NCI-H446 treated with DMSO at 0.1 percent for 48 hours (cell line): ENCODE data around the gene MYZAP.
"Not testable (repeated sequence)": the region's sequence is repeated elsewhere in the genome, so short reads cannot be mapped to it uniquely, and the experiment has no call there.

ENCODE experiments used
- DNase-seq: peaks from one replicate; lab custom pipeline; 2025; lab: John Stamatoyannopoulos, UW

Gene MYZAP

GRCh38 chr15:57595011-57595866 lies 3.5 kb downstream of the MYZAP start:
- no peak for DNase-seq

- DNase-seq = no peak
Measured at GRCh38 chr15:57596301-57596855, 4.7 kb downstream of the MYZAP start.

DNA sequence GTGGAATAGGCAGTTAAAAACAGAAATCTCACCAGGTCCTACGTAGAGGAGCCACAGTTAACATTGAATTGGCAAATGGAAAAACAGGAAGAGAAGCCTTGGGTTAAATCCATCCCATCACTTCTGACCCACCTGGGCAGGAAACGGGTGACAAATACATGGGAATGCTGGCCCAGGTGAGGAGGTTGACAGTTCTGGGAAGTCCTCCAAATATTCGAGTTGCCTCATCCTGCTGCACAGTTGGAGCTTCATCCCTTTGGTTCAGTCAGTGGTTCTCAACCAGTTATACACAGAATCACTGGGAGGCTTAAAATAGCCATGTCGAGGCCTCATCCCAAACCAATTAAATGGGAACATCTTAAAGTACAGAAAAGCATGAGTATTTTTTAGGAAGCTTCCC lies 5.3 kb downstream of the MYZAP start:
- no peak for DNase-seq

DNA sequence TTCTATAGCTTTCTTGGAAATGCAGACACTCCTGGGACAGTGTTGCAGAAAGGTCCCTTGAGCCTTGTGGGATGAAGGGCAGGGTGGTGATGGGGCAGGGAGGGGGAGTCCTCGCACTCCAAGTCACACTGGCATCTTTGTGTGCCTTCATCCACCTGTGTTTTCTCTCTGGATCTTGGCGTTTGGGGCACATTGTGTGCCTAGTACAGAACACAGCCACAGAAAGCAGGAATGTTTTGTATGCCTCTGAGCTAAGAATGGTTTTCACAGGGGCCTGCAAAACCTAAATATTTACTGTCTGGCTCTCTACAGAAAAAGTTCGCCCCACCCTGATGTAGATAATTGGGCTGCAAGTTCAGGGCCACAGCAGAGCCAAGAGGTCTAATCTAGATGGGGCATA lies 5.7 kb downstream of the MYZAP start:
- DNase-seq = no peak

GRCh38 chr15:57598346-57598745 lies 6.6 kb downstream of the MYZAP start:
- no peak for DNase-seq

- DNase-seq = no peak
Measured at GRCh38 chr15:57599296-57599810, 7.6 kb downstream of the MYZAP start.

DNA sequence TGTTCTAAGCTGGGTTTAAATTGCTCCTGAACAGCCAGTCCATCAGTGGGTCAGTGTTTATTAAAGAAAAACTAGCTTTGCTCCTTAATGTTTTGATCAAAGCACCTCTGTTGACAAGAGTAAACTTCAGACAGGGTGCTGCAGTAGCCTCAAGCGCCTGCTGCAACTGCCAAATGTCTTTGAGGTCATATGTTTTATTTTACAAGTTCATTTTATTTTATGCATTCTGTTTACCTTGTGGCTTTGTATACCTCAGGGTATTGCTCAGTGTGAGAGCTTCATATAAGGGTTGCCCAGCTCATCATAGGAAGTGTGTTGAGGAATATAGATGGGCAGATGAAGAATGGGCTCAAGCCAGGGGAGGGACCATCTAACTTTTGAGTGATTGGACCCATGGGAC lies 8.5 kb downstream of the MYZAP start:
- DNase-seq = no peak

DNA sequence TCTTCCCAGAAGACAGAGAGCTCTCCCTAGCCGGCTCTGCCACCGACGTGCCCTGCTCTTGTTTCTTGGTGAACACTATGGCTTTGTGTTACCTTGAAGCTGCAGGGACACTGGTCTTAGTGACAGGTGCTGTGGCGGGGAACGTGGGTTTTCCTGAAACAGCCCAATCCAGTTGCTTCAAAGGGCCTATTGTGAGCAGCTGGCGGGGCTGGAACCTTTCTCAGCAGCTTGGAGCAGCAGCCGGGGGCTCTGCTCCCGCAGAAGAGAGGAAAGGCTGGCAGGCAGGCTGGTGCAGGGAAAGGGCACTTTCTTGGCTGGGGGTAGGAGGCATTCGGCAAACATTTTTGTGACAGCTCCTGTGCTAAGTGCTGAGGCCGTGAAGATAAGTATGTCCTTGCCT lies 12.8 kb downstream of the MYZAP start:
- DNase-seq = no peak

DNA sequence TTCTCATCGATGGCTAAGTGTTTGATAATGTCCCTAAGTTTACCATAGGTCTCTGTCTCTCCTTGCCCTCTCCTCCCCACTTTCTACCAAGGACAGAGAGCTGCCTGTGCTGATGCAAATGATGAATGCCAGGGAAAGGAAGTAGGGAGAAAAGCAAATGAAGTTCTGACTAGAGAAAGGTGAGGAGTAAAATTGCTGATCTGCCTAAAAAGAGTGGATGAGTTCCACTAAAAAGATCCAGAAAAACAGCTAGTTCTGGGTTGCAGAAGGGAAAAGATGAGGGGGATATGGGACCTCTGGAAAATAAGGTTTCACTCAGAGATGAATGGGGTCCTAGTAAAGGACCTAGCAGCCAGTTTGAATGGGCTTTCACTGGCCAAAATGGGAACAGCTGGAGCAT lies 13.8 kb downstream of the MYZAP start:
- DNase-seq = no peak

- DNase-seq = no peak
Measured at GRCh38 chr15:57606048-57606447, 14.3 kb downstream of the MYZAP start.

DNA sequence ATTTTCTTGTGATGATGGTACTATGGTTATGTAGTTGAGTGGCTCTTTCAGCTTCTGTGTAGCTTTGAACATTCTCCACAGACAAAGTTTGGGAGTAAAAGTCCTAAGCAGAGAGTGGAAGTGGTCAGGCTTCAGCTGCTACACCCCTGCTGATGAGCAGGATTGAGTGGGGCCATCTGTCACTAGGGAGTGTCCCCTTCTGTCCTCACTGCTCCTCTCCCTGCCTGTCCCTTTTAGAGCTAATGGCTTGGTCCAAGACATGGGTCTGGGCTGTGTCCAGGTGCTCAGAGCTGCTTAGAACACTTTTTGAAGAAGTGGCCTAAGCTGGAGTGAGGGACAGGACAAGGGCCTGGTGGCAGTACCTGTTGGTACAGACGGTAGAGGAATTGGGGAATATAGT lies 15.1 kb downstream of the MYZAP start:
- DNase-seq = no peak

GRCh38 chr15:57607570-57608000 lies 15.9 kb downstream of the MYZAP start:
- no peak for DNase-seq

- no peak for DNase-seq
Measured at GRCh38 chr15:57609805-57610529, 18.3 kb downstream of the MYZAP start.

DNA sequence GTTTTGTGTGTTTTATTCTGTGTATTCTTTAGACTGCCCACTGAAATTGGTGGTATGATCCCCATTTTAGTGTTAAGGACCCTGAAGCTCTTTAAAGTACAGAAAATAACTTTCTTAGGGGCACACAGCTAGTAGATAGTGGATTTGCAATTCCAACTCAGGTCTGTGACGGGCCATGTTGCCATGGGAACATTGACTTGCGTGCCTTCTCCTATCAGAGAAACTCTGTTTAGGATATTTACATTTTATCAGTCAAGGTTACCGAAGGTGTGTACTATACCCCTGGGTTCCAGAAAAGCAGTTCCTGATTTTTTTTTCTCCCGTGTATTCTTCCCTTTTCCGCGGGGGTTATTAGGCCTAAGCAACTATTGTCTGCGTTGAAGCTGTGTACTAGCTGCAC lies 19.4 kb downstream of the MYZAP start:
- no peak for DNase-seq

- DNase-seq = no peak
Measured at GRCh38 chr15:57611938-57612337, 20.2 kb downstream of the MYZAP start.

DNA sequence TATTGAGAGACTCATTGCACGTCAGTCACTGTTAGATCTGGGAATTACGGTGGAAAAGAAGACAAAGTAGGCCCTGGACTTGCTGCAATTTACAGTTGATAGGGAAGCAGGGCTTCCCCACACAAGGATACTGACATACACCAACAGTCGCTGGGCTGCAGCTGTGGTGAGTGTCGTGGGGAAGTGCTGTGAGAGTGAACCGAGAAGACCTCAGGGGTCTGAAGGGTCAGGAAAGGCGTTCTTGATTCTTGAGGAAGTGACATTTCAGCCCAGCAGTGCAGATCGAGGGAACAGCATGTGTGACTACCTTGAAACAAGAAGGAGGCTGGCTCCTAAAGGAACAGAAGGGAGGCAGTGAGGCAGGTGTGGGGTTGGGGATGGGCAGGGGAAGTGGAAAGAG lies 22.5 kb downstream of the MYZAP start:
- no peak for DNase-seq

- not testable (repeated sequence) for DNase-seq
Measured at GRCh38 chr15:57615951-57616496, 24.3 kb downstream of the MYZAP start.

DNA sequence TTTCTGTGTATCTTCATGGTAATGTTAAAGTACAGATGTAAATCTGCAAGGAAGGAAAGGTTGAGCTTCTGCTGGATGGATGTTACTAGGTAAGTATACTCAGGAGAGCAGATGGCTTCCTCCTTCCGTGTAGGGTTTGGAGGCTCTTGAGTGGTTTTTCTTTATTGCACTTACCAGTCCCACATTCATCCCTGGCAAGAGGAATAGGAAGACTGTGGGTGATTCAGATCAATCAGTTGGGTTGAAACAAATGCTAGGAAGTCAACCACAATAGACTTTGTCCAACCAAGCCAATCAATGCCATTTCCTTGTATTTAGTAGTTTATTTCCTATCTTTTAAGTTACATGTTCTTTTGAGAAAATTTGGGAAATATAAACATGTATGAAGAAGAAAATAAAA lies 26.6 kb downstream of the MYZAP start:
- DNase-seq = no peak

GRCh38 chr15:57619746-57620145 lies 28.0 kb downstream of the MYZAP start:
- no peak for DNase-seq

DNA sequence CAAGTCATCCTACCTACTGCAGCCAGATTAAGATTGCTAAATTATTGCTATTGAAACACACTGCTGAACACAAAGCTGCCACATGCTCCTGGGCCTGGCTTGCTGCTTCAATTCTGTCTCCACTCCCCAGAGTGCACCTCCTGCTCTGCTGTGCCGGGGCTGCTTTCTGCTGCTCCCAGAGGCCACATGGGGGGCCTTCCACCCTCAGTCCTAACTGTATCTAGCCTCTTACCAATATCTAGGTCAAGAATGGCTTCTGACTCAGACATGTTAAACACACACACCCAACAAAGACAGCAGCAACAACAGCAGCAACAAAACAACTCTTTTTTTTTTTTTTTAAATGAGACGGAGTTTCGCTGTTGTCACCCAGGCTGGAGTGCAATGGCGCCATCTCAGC lies 33.0 kb downstream of the MYZAP start:
- DNase-seq = no peak

DNA sequence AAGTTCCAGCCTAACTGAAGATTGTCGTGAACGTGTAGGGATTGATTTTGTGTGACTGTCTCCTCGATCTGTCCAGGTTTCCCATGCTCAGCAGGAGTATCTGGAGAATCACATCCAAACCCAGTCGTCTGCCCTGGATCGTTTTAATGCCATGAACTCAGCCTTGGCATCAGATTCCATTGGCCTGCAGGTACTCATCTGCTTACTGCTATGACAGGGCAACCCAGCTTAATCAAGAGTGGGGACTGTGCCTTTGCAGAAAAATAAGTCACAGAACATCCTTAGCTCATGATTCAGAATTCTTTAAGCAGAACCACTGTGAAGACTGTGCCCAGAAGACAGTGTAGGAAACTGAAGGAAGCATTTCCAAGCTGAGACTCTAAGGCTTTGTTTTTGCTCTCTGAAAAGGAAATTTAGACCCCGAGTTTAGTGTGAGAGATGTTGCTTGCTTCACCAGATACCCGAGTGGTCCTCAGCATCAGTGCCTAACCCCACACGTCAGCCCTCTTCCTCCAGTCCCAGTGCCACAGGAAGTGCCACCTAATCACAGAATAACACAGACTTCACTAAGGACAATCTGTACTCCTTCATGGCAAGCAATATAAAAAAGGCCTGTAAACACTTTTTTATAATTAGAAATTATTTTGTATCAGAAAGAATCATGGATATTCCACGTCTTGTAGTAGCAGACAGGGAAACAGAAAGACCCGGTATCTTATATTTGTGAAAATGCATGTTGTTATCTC lies 34.2 kb downstream of the MYZAP start:
- no peak for DNase-seq
